Fibroblast of the aortic adventitia (primary cell): ENCODE data around the gene HINFP. TPM values are rescaled to one million over a fixed set of nuclear protein-coding genes. Genes with fewer than 3 reads are reported as not detected.

ENCODE experiments used
- DNase-seq: peaks from one replicate; pipeline ENCODE4 v3.0.0-alpha.2; 2010; ENCODE audit warnings: low read depth
- H3K4me3 ChIP-seq: 2 replicates; pipeline ENCODE4 v1.5.1; 2011; ENCODE audit warnings: low read depth, mild to moderate bottlenecking, control low read depth, low read length, moderate library complexity
- total RNA-seq: library from RNA; depleted of rRNA; stranded (reverse); fragments of >200 nt; gene quantifications from 2 replicates; pipeline ENCODE4 v1.2.3, GENCODE V29; 2012; ENCODE audit warnings: low replicate concordance
- TF ChIP-seq, protein P1 (sequence below): IDR thresholded peaks from 2 replicates; pipeline ENCODE4 v1.5.1; 2011; ENCODE audit warnings: mild to moderate bottlenecking, low read length, control low read depth, inconsistent platforms; ENCODE audit not compliant: insufficient read depth

HINFP gene
- total RNA-seq, 1 donor, result 19.1 TPM

GRCh38 chr11:119118227-119118626, 3.2 kb upstream of the HINFP start:
- TF ChIP-seq, protein P1, sequence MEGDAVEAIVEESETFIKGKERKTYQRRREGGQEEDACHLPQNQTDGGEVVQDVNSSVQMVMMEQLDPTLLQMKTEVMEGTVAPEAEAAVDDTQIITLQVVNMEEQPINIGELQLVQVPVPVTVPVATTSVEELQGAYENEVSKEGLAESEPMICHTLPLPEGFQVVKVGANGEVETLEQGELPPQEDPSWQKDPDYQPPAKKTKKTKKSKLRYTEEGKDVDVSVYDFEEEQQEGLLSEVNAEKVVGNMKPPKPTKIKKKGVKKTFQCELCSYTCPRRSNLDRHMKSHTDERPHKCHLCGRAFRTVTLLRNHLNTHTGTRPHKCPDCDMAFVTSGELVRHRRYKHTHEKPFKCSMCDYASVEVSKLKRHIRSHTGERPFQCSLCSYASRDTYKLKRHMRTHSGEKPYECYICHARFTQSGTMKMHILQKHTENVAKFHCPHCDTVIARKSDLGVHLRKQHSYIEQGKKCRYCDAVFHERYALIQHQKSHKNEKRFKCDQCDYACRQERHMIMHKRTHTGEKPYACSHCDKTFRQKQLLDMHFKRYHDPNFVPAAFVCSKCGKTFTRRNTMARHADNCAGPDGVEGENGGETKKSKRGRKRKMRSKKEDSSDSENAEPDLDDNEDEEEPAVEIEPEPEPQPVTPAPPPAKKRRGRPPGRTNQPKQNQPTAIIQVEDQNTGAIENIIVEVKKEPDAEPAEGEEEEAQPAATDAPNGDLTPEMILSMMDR, result no peak
- H3K4me3 ChIP-seq, result no peak overlapping the region
- DNase-seq, result no peak

DNA sequence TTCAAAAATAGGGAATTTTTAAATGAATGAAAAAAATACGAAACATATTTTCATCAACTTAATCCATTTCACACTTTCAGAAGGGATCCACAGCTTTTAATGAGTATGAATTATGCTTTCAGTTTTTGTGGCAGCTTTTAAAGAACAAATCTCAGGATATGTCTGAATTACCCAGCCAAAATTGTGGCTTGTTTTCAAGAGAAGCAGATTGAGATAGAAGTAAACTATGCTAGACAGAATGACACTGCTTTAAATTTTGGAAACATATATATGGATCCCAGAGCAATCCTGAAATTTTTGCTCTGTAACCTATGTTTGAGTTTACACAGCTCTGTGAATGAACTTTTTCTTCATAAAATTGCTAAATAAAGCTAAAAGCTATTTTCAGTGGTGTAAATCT, 2.4 kb upstream of the HINFP start:
- TF ChIP-seq, protein P1, result no peak
- H3K4me3 ChIP-seq, result no peak overlapping the region
- no peak for DNase-seq

- TF ChIP-seq, protein P1, result no peak
- peak overlapping the region; percentile 74 for H3K4me3 ChIP-seq
- DNase-seq, result peak; percentile 64
Observed at GRCh38 chr11:119120639-119121007, 757 bp upstream of the HINFP start.

DNA sequence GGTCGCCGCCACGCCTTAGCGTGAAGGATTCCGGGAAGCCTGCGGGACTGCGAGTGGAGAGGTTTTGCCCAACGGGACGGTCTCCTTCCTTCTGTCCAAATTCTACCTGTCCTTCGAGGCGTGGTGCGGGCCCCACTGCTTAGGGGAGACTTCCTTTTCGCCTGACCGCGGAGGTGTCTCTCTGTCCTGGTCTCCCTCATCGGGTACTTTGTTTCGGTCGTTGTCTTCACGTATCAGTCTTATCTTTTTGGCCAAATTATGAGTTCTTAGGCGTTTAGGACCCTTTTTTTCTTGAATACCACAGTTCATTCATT, 388 bp downstream of the HINFP start:
- DNase-seq, result no peak
- H3K4me3 ChIP-seq, result peak overlapping the region; percentile 100
- TF ChIP-seq, protein P1, result no peak

DNA sequence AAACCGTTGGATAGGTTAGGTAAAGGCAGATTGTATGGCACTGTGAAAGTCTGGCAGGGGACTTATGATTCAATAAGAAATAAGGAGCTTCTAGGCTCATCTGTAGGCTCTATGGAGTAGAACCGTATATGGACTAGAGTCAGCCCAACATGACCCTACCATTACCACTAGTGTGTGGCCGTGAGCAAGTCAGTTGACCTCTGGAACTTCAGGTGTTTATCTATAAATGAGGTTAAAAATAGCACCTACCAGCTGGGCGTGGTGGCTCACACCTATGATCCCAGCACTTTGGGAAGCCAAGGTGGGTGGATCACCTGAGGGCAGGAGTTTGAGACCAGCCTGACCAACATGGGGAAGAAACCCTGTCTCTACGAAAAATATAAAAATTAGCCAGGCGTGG, 4.4 kb downstream of the HINFP start:
- TF ChIP-seq, protein P1, result no peak

GRCh38 chr11:119126675-119127268, 5.4 kb downstream of the HINFP start:
- TF ChIP-seq, protein P1, result no peak
- no peak overlapping the region for H3K4me3 ChIP-seq
- DNase-seq, result no peak

More for the DNA sequence above, 4.4 kb downstream of the HINFP start:
- DNase-seq, result no peak
- no peak overlapping the region for H3K4me3 ChIP-seq

GRCh38 chr11:119130662-119131061, 9.3 kb downstream of the HINFP start:
- DNase-seq, result no peak
- TF ChIP-seq, protein P1, result no peak
- H3K4me3 ChIP-seq, result no peak overlapping the region
